Gastroesophageal sphincter (tissue), 3 donors: ENCODE results near the gene LGALS9.

Experiments used
- EP300 ChIP-seq: sonication (generic); formaldehyde crosslinking; IDR thresholded peaks from one replicate; pipeline ENCODE4 v1.6.1; 2017; ENCODE audit warnings: antibody characterized with exemption, mild to moderate bottlenecking
- POLR2A ChIP-seq, 2 donors: fragments of 450-650 bp; IDR thresholded peaks; one replicate each; pipeline ENCODE4 v1.6.1; 2017; ENCODE audit warnings: antibody characterized with exemption in 2 of 2, mild to moderate bottlenecking in 2 of 2, moderate library complexity in 1 of 2
- POLR2AphosphoS5 ChIP-seq: sonication (generic); formaldehyde crosslinking; IDR thresholded peaks from one replicate; pipeline ENCODE4 v1.6.1; 2017; ENCODE audit warnings: antibody characterized with exemption
- TF ChIP-seq, protein P1 (sequence below), 4 experiments: fragments of 200-600 bp in 2 of 4; fragments of 450-650 bp in 2 of 4; sonication (generic) in 1 of 4; IDR thresholded peaks; one replicate each; pipeline ENCODE4 v1.5.1; 2017 to 2019; ENCODE audit warnings: antibody characterized with exemption in 4 of 4, mild to moderate bottlenecking in 2 of 4, moderate library complexity in 2 of 4

GRCh38 chr17:27603880-27604794 is 26.9 kb upstream of the LGALS9 start:
- TF ChIP-seq, protein P1, sequence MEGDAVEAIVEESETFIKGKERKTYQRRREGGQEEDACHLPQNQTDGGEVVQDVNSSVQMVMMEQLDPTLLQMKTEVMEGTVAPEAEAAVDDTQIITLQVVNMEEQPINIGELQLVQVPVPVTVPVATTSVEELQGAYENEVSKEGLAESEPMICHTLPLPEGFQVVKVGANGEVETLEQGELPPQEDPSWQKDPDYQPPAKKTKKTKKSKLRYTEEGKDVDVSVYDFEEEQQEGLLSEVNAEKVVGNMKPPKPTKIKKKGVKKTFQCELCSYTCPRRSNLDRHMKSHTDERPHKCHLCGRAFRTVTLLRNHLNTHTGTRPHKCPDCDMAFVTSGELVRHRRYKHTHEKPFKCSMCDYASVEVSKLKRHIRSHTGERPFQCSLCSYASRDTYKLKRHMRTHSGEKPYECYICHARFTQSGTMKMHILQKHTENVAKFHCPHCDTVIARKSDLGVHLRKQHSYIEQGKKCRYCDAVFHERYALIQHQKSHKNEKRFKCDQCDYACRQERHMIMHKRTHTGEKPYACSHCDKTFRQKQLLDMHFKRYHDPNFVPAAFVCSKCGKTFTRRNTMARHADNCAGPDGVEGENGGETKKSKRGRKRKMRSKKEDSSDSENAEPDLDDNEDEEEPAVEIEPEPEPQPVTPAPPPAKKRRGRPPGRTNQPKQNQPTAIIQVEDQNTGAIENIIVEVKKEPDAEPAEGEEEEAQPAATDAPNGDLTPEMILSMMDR (IDR thresholded peaks at IDR 0.05), result no peak
- TF ChIP-seq POLR2AphosphoS5 (no peak), POLR2A (IDR thresholded peaks at IDR 0.05) (no peak), EP300 (no peak)
